ENCODE data around the gene MT2A. TPM values are rescaled to one million over a fixed set of nuclear protein-coding genes. Genes with fewer than 3 reads are reported as not detected.

MT2A gene
- total RNA-seq, 1 donor from 2014 or later, result 2.4 TPM

- DNase-seq (ENCODE audit: low spot score), result no peak
- Mint-ChIP-seq H3K36me3 (ENCODE audit: low read depth, unreplicated experiment) (no peaks in the 10 kb centered on the region), H3K27me3 (ENCODE audit: unreplicated experiment) (peaks cover 19% of the 10 kb centered on the region), H3K4me1 (ENCODE audit: unreplicated experiment) (peaks cover 35% of the 10 kb centered on the region), H3K4me3 (ENCODE audit: unreplicated experiment) (no peak overlapping the region), H3K9me3 (ENCODE audit: unreplicated experiment) (no peaks in the 10 kb centered on the region), H3K27ac (ENCODE audit: unreplicated experiment) (no peak overlapping the region)
- no peak for TF ChIP-seq CTCF (IDR thresholded peaks at IDR 0.05; ENCODE audit: unreplicated experiment)
Observed at GRCh38 chr16:56606071-56606475, 2.3 kb upstream of the MT2A start.

- TF ChIP-seq CTCF (IDR thresholded peaks at IDR 0.05; ENCODE audit: unreplicated experiment), result no peak
- Mint-ChIP-seq H3K9me3 (ENCODE audit: unreplicated experiment) (no peaks in the 10 kb centered on the region), H3K4me1 (ENCODE audit: unreplicated experiment) (peaks cover 35% of the 10 kb centered on the region), H3K27me3 (ENCODE audit: unreplicated experiment) (peaks cover 18% of the 10 kb centered on the region), H3K36me3 (ENCODE audit: low read depth, unreplicated experiment) (no peaks in the 10 kb centered on the region), H3K27ac (ENCODE audit: unreplicated experiment) (peak overlapping the region; percentile 89), H3K4me3 (ENCODE audit: unreplicated experiment) (peak overlapping the region; percentile 62)
- no peak for DNase-seq (ENCODE audit: low spot score)
Observed at GRCh38 chr16:56606476-56607108, 1.8 kb upstream of the MT2A start.

GRCh38 chr16:56607109-56607618, 1.2 kb upstream of the MT2A start:
- no peak for TF ChIP-seq CTCF (IDR thresholded peaks at IDR 0.05; ENCODE audit: unreplicated experiment)
- Mint-ChIP-seq H3K27ac (ENCODE audit: unreplicated experiment) (peak overlapping the region; percentile 89), H3K36me3 (ENCODE audit: low read depth, unreplicated experiment) (no peaks in the 10 kb centered on the region), H3K4me1 (ENCODE audit: unreplicated experiment) (peaks cover 35% of the 10 kb centered on the region), H3K27me3 (ENCODE audit: unreplicated experiment) (peaks cover 18% of the 10 kb centered on the region), H3K9me3 (ENCODE audit: unreplicated experiment) (no peaks in the 10 kb centered on the region), H3K4me3 (ENCODE audit: unreplicated experiment) (peak overlapping the region; percentile 76)
- DNase-seq (ENCODE audit: low spot score), result peak; percentile 67

- Mint-ChIP-seq H3K27me3 (ENCODE audit: unreplicated experiment) (peaks cover 18% of the 10 kb centered on the region), H3K27ac (ENCODE audit: unreplicated experiment) (peak overlapping the region; percentile 89), H3K9me3 (ENCODE audit: unreplicated experiment) (no peaks in the 10 kb centered on the region), H3K36me3 (ENCODE audit: low read depth, unreplicated experiment) (no peaks in the 10 kb centered on the region), H3K4me3 (ENCODE audit: unreplicated experiment) (peak overlapping the region; percentile 76), H3K4me1 (ENCODE audit: unreplicated experiment) (peaks cover 35% of the 10 kb centered on the region)
- no peak for DNase-seq (ENCODE audit: low spot score)
- no peak for TF ChIP-seq CTCF (IDR thresholded peaks at IDR 0.05; ENCODE audit: unreplicated experiment)
Observed at GRCh38 chr16:56607675-56608042, 725 bp upstream of the MT2A start.

GRCh38 chr16:56608876-56609462, 585 bp downstream of the MT2A start:
- H3K27me3 Mint-ChIP-seq (ENCODE audit: unreplicated experiment), result peaks cover 13% of the 10 kb centered on the region

More at GRCh38 chr16:56608876-56609462, 585 bp downstream of the MT2A start:
- no peaks in the 10 kb centered on the region for H3K36me3 Mint-ChIP-seq (ENCODE audit: low read depth, unreplicated experiment)
- no peak for DNase-seq (ENCODE audit: low spot score)
- H3K27ac Mint-ChIP-seq (ENCODE audit: unreplicated experiment), result peak overlapping the region; percentile 43
- H3K4me3 Mint-ChIP-seq (ENCODE audit: unreplicated experiment), result peak overlapping the region; percentile 77
- no peak for TF ChIP-seq CTCF (IDR thresholded peaks at IDR 0.05; ENCODE audit: unreplicated experiment)
- H3K4me1 Mint-ChIP-seq (ENCODE audit: unreplicated experiment), result peaks cover 35% of the 10 kb centered on the region
- no peaks in the 10 kb centered on the region for H3K9me3 Mint-ChIP-seq (ENCODE audit: unreplicated experiment)
